Measurements from ENCODE around the gene RHCE. TPM values are rescaled to one million over a fixed set of nuclear protein-coding genes. Genes with fewer than 3 reads are reported as not detected.

The RHCE gene
- total and polyA plus RNA-seq, 2 donors (not counting 1 experiment from before 2014, with no cell fraction given) = 0.50 to 1.2 TPM

DNA sequence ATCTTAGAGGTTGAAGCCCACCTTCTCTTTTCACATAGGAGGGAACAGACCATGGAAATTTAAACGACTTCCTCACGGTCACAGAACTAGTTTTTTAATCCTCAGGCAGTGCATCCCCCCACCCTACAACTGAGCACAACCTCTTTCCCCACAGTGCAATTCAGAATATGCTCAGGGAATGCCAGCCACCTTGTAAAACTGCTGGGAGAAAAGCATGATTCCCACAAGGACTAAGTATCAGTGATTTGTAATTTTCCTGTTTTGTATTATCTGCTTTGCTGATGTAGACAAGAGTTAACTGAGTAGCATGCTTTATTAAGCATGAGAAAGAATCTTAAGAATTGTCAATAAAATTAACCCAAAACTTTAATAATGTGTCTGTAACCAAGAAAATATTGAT is 58.7 kb downstream of the RHCE start:
- no peaks in the 10 kb centered on the region for H3K9me3 ChIP-seq (ENCODE audit: control insufficient read depth, insufficient read depth, low read depth, low read length)

DNA sequence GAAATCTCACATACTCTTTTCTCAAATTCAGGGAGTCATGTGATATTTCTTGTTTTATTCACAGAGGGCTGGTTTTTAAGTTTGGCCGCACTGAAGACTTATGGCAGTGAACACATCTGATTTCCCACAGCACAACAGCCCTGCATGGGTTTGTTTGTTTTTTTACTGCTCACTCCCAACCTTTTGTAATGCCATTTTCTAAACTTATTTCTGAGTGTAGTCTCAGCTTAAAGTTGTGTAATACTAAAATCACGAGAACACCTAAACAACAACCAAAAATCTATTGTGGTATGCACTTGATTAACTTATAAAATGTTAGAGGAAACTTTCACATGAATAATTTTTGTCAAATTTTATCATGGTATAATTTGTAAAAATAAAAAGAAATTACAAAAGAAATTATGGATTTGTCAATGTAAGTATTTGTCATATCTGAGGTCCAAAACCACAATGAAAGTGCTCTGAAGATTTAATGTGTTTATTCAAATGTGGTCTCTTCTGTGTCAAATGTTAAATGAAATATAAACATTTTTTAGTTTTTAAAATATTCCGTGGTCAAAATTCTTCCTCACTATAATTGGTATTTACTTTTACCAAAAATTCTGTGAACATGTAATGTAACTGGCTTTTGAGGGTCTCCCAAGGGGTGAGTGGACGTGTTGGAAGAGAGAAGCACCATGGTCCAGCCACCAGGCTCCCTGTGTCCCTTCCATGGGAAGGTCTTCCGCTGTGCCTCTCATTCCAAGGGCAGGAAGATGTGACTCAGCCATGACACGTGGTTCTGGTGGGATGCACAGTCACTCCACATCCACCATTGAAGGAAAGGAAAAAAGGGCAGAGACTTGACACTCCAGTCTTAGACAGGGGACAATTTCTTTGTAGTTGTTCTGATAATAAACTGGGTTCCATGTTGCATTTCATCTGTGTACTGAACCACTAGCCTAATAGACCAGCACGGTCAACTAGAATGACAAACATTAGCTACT is 59.7 kb downstream of the RHCE start:
- no peaks in the 10 kb centered on the region for H3K9me3 ChIP-seq (ENCODE audit: control insufficient read depth, insufficient read depth, low read depth, low read length)
- peak; percentile 70 to 86 for DNase-seq (ENCODE audit: low read depth in 2 of 2)
- H2AFZ ChIP-seq (ENCODE audit: low read length) = no peak overlapping the region
- no peak overlapping the region for H3K4me2 ChIP-seq (ENCODE audit: extremely low read depth, insufficient read depth, low read length)
- H3K9ac ChIP-seq (ENCODE audit: insufficient read depth, low read length) = no peak overlapping the region
- H4K20me1 ChIP-seq (ENCODE audit: control insufficient read depth, extremely low read depth, insufficient read depth, low read length) = no peaks in the 10 kb centered on the region
- TF ChIP-seq EZH2 (IDR thresholded peaks at IDR 0.05; ENCODE audit: low read length, missing control alignments) = no peak
- TF ChIP-seq, protein P1, sequence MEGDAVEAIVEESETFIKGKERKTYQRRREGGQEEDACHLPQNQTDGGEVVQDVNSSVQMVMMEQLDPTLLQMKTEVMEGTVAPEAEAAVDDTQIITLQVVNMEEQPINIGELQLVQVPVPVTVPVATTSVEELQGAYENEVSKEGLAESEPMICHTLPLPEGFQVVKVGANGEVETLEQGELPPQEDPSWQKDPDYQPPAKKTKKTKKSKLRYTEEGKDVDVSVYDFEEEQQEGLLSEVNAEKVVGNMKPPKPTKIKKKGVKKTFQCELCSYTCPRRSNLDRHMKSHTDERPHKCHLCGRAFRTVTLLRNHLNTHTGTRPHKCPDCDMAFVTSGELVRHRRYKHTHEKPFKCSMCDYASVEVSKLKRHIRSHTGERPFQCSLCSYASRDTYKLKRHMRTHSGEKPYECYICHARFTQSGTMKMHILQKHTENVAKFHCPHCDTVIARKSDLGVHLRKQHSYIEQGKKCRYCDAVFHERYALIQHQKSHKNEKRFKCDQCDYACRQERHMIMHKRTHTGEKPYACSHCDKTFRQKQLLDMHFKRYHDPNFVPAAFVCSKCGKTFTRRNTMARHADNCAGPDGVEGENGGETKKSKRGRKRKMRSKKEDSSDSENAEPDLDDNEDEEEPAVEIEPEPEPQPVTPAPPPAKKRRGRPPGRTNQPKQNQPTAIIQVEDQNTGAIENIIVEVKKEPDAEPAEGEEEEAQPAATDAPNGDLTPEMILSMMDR (conservative IDR thresholded peaks at IDR 0.05 in 1 of 2, IDR thresholded peaks at IDR 0.05 in 1 of 2; ENCODE audit: low read depth in 1 of 2, low read length in 2 of 2) = no peak
- peaks cover 3% of the 10 kb centered on the region for H3K36me3 ChIP-seq (ENCODE audit: control insufficient read depth, insufficient read depth, low read length)
- H3K4me3 ChIP-seq (replicated peaks in 1 of 4; ENCODE audit: control extremely low read depth in 1 of 4, insufficient read depth in 1 of 4, low read depth in 3 of 4, low read length in 4 of 4) = no peak overlapping the region
- peak overlapping the region; percentile 26 for H3K27ac ChIP-seq (ENCODE audit: insufficient read depth, low read length)
- H3K27me3 ChIP-seq (ENCODE audit: control insufficient read depth, insufficient read depth, low read length) = no peaks in the 10 kb centered on the region
- H3K4me1 ChIP-seq (ENCODE audit: control insufficient read depth, extremely low read depth, insufficient read depth, low read length) = peaks cover 17% of the 10 kb centered on the region
- H3K79me2 ChIP-seq (ENCODE audit: control insufficient read depth, insufficient read depth, low read length) = no peaks in the 10 kb centered on the region

More for the DNA sequence above, 58.7 kb downstream of the RHCE start:
- no peaks in the 10 kb centered on the region for H4K20me1 ChIP-seq (ENCODE audit: control insufficient read depth, extremely low read depth, insufficient read depth, low read length)
- TF ChIP-seq EZH2 (IDR thresholded peaks at IDR 0.05; ENCODE audit: low read length, missing control alignments) = no peak
- TF ChIP-seq, protein P1 (conservative IDR thresholded peaks at IDR 0.05 in 1 of 2, IDR thresholded peaks at IDR 0.05 in 1 of 2; ENCODE audit: low read depth in 1 of 2, low read length in 2 of 2) = no peak
- H3K36me3 ChIP-seq (ENCODE audit: control insufficient read depth, insufficient read depth, low read length) = peaks cover 3% of the 10 kb centered on the region
- DNase-seq (ENCODE audit: low read depth in 2 of 2) = no peak
- H3K27me3 ChIP-seq (ENCODE audit: control insufficient read depth, insufficient read depth, low read length) = no peaks in the 10 kb centered on the region
- no peak overlapping the region for H2AFZ ChIP-seq (ENCODE audit: low read length)
- no peaks in the 10 kb centered on the region for H3K79me2 ChIP-seq (ENCODE audit: control insufficient read depth, insufficient read depth, low read length)
- no peak overlapping the region for H3K4me3 ChIP-seq (replicated peaks in 1 of 4; ENCODE audit: control extremely low read depth in 1 of 4, insufficient read depth in 1 of 4, low read depth in 3 of 4, low read length in 4 of 4)
- no peak overlapping the region for H3K4me2 ChIP-seq (ENCODE audit: extremely low read depth, insufficient read depth, low read length)
- H3K27ac ChIP-seq (ENCODE audit: insufficient read depth, low read length) = no peak overlapping the region
- H3K9ac ChIP-seq (ENCODE audit: insufficient read depth, low read length) = no peak overlapping the region
- peaks cover 12% of the 10 kb centered on the region for H3K4me1 ChIP-seq (ENCODE audit: control insufficient read depth, extremely low read depth, insufficient read depth, low read length)

DNA sequence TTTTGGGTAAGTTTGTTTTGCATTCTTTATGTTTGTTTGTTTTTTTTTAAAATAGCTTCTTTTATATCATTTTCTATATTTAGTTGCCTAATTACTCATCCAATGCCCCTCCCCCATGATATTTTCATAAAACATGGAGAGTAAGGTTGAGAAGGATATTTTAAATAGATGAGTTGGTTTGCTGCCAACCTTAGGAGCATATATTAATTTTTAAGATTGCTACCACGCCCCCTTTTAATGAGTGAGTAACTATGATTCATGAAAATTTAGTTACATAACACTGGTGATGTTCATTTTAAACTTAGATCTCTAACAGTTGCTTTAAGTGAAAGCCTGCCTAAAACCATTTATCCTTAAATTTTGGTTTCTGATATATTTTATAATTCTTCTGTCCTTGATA is 63.8 kb downstream of the RHCE start:
- H3K27ac ChIP-seq (ENCODE audit: insufficient read depth, low read length) = no peak overlapping the region
- no peaks in the 10 kb centered on the region for H3K9me3 ChIP-seq (ENCODE audit: control insufficient read depth, insufficient read depth, low read depth, low read length)
- H3K4me2 ChIP-seq (ENCODE audit: extremely low read depth, insufficient read depth, low read length) = no peak overlapping the region
- H3K36me3 ChIP-seq (ENCODE audit: control insufficient read depth, insufficient read depth, low read length) = peaks cover 5% of the 10 kb centered on the region
- TF ChIP-seq, protein P1 (conservative IDR thresholded peaks at IDR 0.05 in 1 of 2, IDR thresholded peaks at IDR 0.05 in 1 of 2; ENCODE audit: low read depth in 1 of 2, low read length in 2 of 2) = no peak
- no peak for TF ChIP-seq EZH2 (IDR thresholded peaks at IDR 0.05; ENCODE audit: low read length, missing control alignments)
- H4K20me1 ChIP-seq (ENCODE audit: control insufficient read depth, extremely low read depth, insufficient read depth, low read length) = no peaks in the 10 kb centered on the region
- peaks cover 16% of the 10 kb centered on the region for H3K4me1 ChIP-seq (ENCODE audit: control insufficient read depth, extremely low read depth, insufficient read depth, low read length)
- no peak overlapping the region for H2AFZ ChIP-seq (ENCODE audit: low read length)
- H3K9ac ChIP-seq (ENCODE audit: insufficient read depth, low read length) = no peak overlapping the region
- H3K4me3 ChIP-seq (replicated peaks in 1 of 4; ENCODE audit: control extremely low read depth in 1 of 4, insufficient read depth in 1 of 4, low read depth in 3 of 4, low read length in 4 of 4) = no peak overlapping the region
- no peaks in the 10 kb centered on the region for H3K27me3 ChIP-seq (ENCODE audit: control insufficient read depth, insufficient read depth, low read length)
- DNase-seq (ENCODE audit: low read depth in 2 of 2) = peak; percentile 12 to 47
- no peaks in the 10 kb centered on the region for H3K79me2 ChIP-seq (ENCODE audit: control insufficient read depth, insufficient read depth, low read length)
